Subcutaneous adipose tissue (tissue), 4 donors: ENCODE results near the gene N4BP3. TPM values are rescaled to one million over a fixed set of nuclear protein-coding genes. Genes with fewer than 3 reads are reported as not detected.

Experiments used
- CTCF ChIP-seq: fragments of 450-650 bp; IDR thresholded peaks from one replicate; pipeline ENCODE4 v1.5.1; 2016; ENCODE audit warnings: low read depth, mild to moderate bottlenecking, control low read depth, antibody characterized with exemption, moderate library complexity
- total RNA-seq, 4 donors: library from RNA; depleted of rRNA; stranded (reverse); fragments of >200 nt; gene quantifications; one replicate each; pipeline ENCODE4 v1.1.0, GENCODE V29; 2016

Gene N4BP3
- total RNA-seq, 4 donors from 2014 or later: 0.17 to 3.0 (median 0.55) TPM

GRCh38 chr5:178136990-178137389, 23.7 kb downstream of the N4BP3 start:
- TF ChIP-seq CTCF: no peak

- no peak for TF ChIP-seq CTCF
These were observed 24.7 kb downstream of the N4BP3 start for GRCh38 chr5:178137991-178138390.

- TF ChIP-seq CTCF: no peak
These were observed 28.2 kb downstream of the N4BP3 start for GRCh38 chr5:178141550-178141949.

GRCh38 chr5:178142642-178143041, 29.3 kb downstream of the N4BP3 start:
- TF ChIP-seq CTCF: no peak

- TF ChIP-seq CTCF: no peak
These were observed 29.9 kb downstream of the N4BP3 start for GRCh38 chr5:178143246-178143645.

GRCh38 chr5:178143901-178144300, 30.6 kb downstream of the N4BP3 start:
- no peak for TF ChIP-seq CTCF

GRCh38 chr5:178145965-178146820, 32.9 kb downstream of the N4BP3 start:
- TF ChIP-seq CTCF: no peak
